ENCODE data around the gene COQ8B.

DNA sequence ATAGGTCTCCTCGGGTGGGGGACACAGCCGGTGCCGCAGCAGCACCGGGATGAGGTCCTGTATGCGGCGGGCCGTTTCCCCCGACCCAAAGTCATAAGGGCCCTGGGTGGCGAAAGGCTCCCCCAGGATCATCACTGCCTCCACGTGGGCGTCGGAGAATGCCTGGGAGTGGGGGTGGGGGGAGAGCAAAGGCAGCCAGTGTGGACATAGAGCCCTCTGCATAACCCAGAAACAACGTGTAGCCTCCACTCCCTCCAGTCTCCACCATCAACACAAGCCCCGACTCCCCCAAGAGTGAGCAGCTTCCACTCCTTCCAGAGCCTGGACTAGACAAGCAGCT, 24.5 kb downstream of the COQ8B start:
- no peak for TF ChIP-seq POLR2A (IDR thresholded peaks at IDR 0.05)
- TF ChIP-seq, protein P1, sequence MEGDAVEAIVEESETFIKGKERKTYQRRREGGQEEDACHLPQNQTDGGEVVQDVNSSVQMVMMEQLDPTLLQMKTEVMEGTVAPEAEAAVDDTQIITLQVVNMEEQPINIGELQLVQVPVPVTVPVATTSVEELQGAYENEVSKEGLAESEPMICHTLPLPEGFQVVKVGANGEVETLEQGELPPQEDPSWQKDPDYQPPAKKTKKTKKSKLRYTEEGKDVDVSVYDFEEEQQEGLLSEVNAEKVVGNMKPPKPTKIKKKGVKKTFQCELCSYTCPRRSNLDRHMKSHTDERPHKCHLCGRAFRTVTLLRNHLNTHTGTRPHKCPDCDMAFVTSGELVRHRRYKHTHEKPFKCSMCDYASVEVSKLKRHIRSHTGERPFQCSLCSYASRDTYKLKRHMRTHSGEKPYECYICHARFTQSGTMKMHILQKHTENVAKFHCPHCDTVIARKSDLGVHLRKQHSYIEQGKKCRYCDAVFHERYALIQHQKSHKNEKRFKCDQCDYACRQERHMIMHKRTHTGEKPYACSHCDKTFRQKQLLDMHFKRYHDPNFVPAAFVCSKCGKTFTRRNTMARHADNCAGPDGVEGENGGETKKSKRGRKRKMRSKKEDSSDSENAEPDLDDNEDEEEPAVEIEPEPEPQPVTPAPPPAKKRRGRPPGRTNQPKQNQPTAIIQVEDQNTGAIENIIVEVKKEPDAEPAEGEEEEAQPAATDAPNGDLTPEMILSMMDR (IDR thresholded peaks at IDR 0.05): no peak

Data from suprapubic skin (tissue), 3 donors.